SU-DHL-6 (cell line): ENCODE results near the gene ANGPTL2.

Source experiments
- H2AFZ ChIP-seq: fragments of 200-600 bp; sonication (generic); 2 replicates; pipeline ENCODE4 v1.6.1; 2014; ENCODE audit warnings: low read depth, mild to moderate bottlenecking, moderate library complexity, mixed read lengths, antibody characterized with exemption, low read length; ENCODE audit not compliant: severe bottlenecking
- H3F3A ChIP-seq: fragments of 200-600 bp; shearing (Covaris generic); 2 replicates; pipeline ENCODE4 v1.6.0; 2016; ENCODE audit warnings: antibody characterized with exemption, mild to moderate bottlenecking; ENCODE audit not compliant: insufficient read depth
- H3K27ac ChIP-seq: fragments of 200-600 bp; sonication (generic); 2 replicates; pipeline ENCODE4 v1.5.1; 2016; ENCODE audit warnings: low read depth, mild to moderate bottlenecking, low read length, moderate library complexity, mixed read lengths
- H3K27me3 ChIP-seq: fragments of 200-600 bp; sonication (generic), shearing (Covaris generic); 2 replicates; pipeline ENCODE4 v1.6.0; 2014; ENCODE audit warnings: mild to moderate bottlenecking, low read length
- H3K36me3 ChIP-seq: fragments of 200-600 bp; sonication (generic); 2 replicates; pipeline ENCODE4 v1.6.1; 2014; ENCODE audit warnings: mild to moderate bottlenecking, low read length, mixed read lengths
- H3K4me2 ChIP-seq: fragments of 300-600, 200-600 bp; shearing (Covaris generic), sonication (generic); 2 replicates; pipeline ENCODE4 v1.6.0; 2014; ENCODE audit warnings: low read length, low read depth, mild to moderate bottlenecking; ENCODE audit not compliant: poor library complexity, severe bottlenecking
- H3K4me3 ChIP-seq: fragments of 200-600 bp; sonication (generic); 2 replicates; pipeline ENCODE4 v1.5.1; 2014; ENCODE audit warnings: antibody characterized with exemption, low read length, mild to moderate bottlenecking, mixed read lengths; ENCODE audit not compliant: insufficient read depth, poor library complexity, severe bottlenecking
- H3K79me2 ChIP-seq: fragments of 200-600 bp; sonication (generic); 2 replicates; pipeline ENCODE4 v1.6.1; 2014; ENCODE audit warnings: mild to moderate bottlenecking, low read length, moderate library complexity; ENCODE audit not compliant: insufficient read depth
- H3K9ac ChIP-seq: fragments of 200-600 bp; sonication (generic); 2 replicates; pipeline ENCODE4 v1.7.0; 2014; ENCODE audit warnings: mild to moderate bottlenecking, low read length
- H3K9me2 ChIP-seq: fragments of 200-600 bp; sonication (generic); replicated peaks from 2 replicates; pipeline ENCODE4 v1.6.1; 2014; ENCODE audit warnings: low read length; ENCODE audit not compliant: insufficient read depth
- H3K9me3 ChIP-seq: fragments of 200-600 bp; sonication (generic); 2 replicates; pipeline ENCODE4 v1.6.1; 2014; ENCODE audit warnings: low read length, mixed read lengths; ENCODE audit not compliant: insufficient read depth
- H4K20me1 ChIP-seq: fragments of 200-600 bp; sonication (generic); 2 replicates; pipeline ENCODE4 v1.6.1; 2014; ENCODE audit warnings: low read depth, mild to moderate bottlenecking, antibody characterized with exemption, low read length, moderate library complexity, mixed read lengths
- EZH2phosphoT487 ChIP-seq: fragments of 200-600 bp; sonication (generic), shearing (Covaris generic); conservative IDR thresholded peaks from 2 replicates; pipeline ENCODE4 v1.6.1; 2018; ENCODE audit warnings: mild to moderate bottlenecking, antibody characterized with exemption, low read length, moderate library complexity, mixed read lengths
- TF ChIP-seq, protein P1 (sequence below): fragments of 200-600 bp; sonication (generic); IDR thresholded peaks from one replicate; pipeline ENCODE4 v1.5.1; 2017; ENCODE audit warnings: antibody characterized with exemption, mild to moderate bottlenecking, low read length, moderate library complexity; ENCODE audit not compliant: insufficient read depth, poor library complexity, severe bottlenecking

Gene ANGPTL2

DNA sequence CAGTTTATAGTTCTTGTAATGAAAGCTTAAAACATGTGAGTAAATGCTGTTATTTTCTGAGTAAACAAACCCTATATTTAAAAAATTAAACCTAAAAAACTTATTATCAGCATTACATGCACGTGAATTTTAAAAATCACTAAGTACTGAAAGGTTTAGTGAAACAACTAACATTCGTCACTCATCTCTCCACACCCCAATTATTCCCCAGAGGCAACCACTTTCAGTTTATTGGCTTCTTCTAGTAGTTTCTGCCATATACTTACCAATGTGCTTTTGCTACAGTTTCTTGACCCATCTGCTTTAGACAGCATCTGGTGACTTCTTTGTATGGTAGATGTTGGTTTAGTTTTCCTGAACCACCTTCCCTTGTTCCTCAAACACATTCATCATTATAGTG lies 58.1 kb downstream of the ANGPTL2 start:
- H3K4me2 ChIP-seq: no peak overlapping the region
- H3K4me3 ChIP-seq: no peak overlapping the region
- no peaks in the 10 kb centered on the region for H3F3A ChIP-seq
- H3K9ac ChIP-seq: no peak overlapping the region
- no peak overlapping the region for H3K27ac ChIP-seq
- no peaks in the 10 kb centered on the region for H3K9me2 ChIP-seq
- no peak overlapping the region for H2AFZ ChIP-seq
- no peaks in the 10 kb centered on the region for H4K20me1 ChIP-seq
- no peak for TF ChIP-seq EZH2phosphoT487
- TF ChIP-seq, protein P1, sequence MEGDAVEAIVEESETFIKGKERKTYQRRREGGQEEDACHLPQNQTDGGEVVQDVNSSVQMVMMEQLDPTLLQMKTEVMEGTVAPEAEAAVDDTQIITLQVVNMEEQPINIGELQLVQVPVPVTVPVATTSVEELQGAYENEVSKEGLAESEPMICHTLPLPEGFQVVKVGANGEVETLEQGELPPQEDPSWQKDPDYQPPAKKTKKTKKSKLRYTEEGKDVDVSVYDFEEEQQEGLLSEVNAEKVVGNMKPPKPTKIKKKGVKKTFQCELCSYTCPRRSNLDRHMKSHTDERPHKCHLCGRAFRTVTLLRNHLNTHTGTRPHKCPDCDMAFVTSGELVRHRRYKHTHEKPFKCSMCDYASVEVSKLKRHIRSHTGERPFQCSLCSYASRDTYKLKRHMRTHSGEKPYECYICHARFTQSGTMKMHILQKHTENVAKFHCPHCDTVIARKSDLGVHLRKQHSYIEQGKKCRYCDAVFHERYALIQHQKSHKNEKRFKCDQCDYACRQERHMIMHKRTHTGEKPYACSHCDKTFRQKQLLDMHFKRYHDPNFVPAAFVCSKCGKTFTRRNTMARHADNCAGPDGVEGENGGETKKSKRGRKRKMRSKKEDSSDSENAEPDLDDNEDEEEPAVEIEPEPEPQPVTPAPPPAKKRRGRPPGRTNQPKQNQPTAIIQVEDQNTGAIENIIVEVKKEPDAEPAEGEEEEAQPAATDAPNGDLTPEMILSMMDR: no peak
- no peaks in the 10 kb centered on the region for H3K79me2 ChIP-seq
- no peaks in the 10 kb centered on the region for H3K9me3 ChIP-seq
- no peaks in the 10 kb centered on the region for H3K27me3 ChIP-seq
- H3K36me3 ChIP-seq: no peaks in the 10 kb centered on the region

DNA sequence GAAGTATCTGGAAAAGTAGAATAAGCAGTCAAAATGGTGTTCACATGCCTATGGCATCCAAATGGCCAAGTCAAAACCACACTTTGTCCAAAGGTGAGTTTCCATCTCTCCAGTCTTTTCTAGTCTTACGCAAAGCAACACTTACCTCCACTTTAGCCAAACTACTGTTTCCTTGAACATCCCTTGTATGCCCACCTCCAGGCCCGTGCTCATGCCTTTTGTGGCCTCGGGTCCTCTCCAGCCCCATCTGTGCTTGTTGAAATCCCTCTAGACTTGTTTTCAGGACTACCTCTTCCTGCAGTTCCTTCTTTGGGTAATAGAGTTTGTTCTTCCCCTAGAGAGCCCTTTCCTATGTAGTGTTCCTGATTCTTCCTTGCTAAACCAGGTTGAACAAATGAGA lies 61.0 kb downstream of the ANGPTL2 start:
- Histone ChIP-seq H3K9me3 (no peaks in the 10 kb centered on the region), H3K9ac (no peak overlapping the region), H4K20me1 (no peaks in the 10 kb centered on the region), H3F3A (no peaks in the 10 kb centered on the region), H3K4me3 (no peak overlapping the region), H3K4me2 (no peak overlapping the region), H3K36me3 (no peaks in the 10 kb centered on the region), H3K9me2 (no peaks in the 10 kb centered on the region), H3K27ac (no peak overlapping the region), H2AFZ (no peak overlapping the region), H3K27me3 (no peaks in the 10 kb centered on the region), H3K79me2 (no peaks in the 10 kb centered on the region)
- TF ChIP-seq, protein P1: no peak
- no peak for TF ChIP-seq EZH2phosphoT487

DNA sequence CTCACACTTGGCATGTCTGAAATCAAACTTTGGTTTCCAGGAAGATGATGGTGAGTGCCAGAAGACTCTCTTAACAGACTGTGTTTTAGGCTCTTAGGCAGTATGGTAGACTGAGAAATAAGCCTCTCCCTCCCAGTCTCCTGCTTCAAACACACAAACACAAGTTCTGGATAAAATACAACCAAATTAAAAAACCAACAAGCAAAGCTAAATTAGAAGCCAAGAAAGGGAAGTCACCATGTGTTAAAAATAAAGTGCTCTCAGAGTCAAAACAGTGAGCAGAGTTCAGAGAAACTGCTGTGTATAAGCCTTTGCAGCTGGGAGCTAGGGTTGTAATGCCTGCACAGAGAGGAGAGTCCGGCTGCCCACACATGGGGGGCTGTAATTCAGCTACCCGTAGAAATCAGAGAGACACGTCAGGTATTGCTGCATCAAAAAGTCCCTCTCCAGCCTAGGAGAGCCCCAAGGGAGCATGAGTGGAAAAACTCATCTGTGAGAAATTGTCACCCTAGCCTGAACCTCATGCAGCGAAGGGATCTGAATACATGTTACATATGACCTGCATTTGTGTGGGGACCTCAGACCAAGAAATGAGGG lies 62.6 kb downstream of the ANGPTL2 start:
- TF ChIP-seq, protein P1: no peak
- TF ChIP-seq EZH2phosphoT487: no peak
- Histone ChIP-seq H3K79me2 (no peaks in the 10 kb centered on the region), H3K4me2 (no peak overlapping the region), H4K20me1 (no peaks in the 10 kb centered on the region), H3K27me3 (no peaks in the 10 kb centered on the region), H3K9me2 (no peaks in the 10 kb centered on the region), H3K27ac (no peak overlapping the region), H3K9ac (no peak overlapping the region), H3K4me3 (no peak overlapping the region), H3F3A (no peaks in the 10 kb centered on the region), H2AFZ (no peak overlapping the region), H3K9me3 (no peaks in the 10 kb centered on the region), H3K36me3 (no peaks in the 10 kb centered on the region)
